ENCODE measurements around the gene RAB11FIP4. TPM values are rescaled to one million over a fixed set of nuclear protein-coding genes. Genes with fewer than 3 reads are reported as not detected.

The RAB11FIP4 gene
- total and polyA plus RNA-seq, 2 donors (not counting 1 experiment from before 2014, with no cell fraction given): 0.16 to 0.66 TPM

- no peak for DNase-seq (ENCODE audit: low read depth in 2 of 2)
- no peak for TF ChIP-seq CTCF (conservative IDR thresholded peaks at IDR 0.05 in 1 of 2, IDR thresholded peaks at IDR 0.05 in 1 of 2; ENCODE audit: low read depth in 1 of 2, low read length in 2 of 2)
- TF ChIP-seq EZH2 (IDR thresholded peaks at IDR 0.05; ENCODE audit: low read length, missing control alignments): no peak
- Histone ChIP-seq H3K36me3 (ENCODE audit: control insufficient read depth, insufficient read depth, low read length) (no peaks in the 10 kb centered on the region), H3K27me3 (ENCODE audit: control insufficient read depth, insufficient read depth, low read length) (no peaks in the 10 kb centered on the region), H3K9me3 (ENCODE audit: control insufficient read depth, insufficient read depth, low read depth, low read length) (no peaks in the 10 kb centered on the region), H3K4me3 (replicated peaks in 1 of 4; ENCODE audit: control extremely low read depth in 1 of 4, insufficient read depth in 1 of 4, low read depth in 3 of 4, low read length in 4 of 4) (peak overlapping the region; percentile 80 to 92 (median 82)), H3K79me2 (ENCODE audit: control insufficient read depth, insufficient read depth, low read length) (peaks cover 56% of the 10 kb centered on the region), H3K27ac (ENCODE audit: insufficient read depth, low read length) (peak overlapping the region; percentile 91), H3K9ac (ENCODE audit: insufficient read depth, low read length) (peak overlapping the region; percentile 87), H3K4me1 (ENCODE audit: control insufficient read depth, extremely low read depth, insufficient read depth, low read length) (peaks cover 6% of the 10 kb centered on the region), H3K4me2 (ENCODE audit: extremely low read depth, insufficient read depth, low read length) (peak overlapping the region; percentile 96), H2AFZ (ENCODE audit: low read length) (no peak overlapping the region), H4K20me1 (ENCODE audit: control insufficient read depth, extremely low read depth, insufficient read depth, low read length) (no peaks in the 10 kb centered on the region)
These were observed 168.4 kb downstream of the RAB11FIP4 start for GRCh38 chr17:31559584-31560501.

GRCh38 chr17:31560616-31561235 lies 169.3 kb downstream of the RAB11FIP4 start:
- Histone ChIP-seq H3K27ac (ENCODE audit: insufficient read depth, low read length) (peak overlapping the region; percentile 91), H3K4me2 (ENCODE audit: extremely low read depth, insufficient read depth, low read length) (peak overlapping the region; percentile 96), H4K20me1 (ENCODE audit: control insufficient read depth, extremely low read depth, insufficient read depth, low read length) (no peaks in the 10 kb centered on the region), H3K4me1 (ENCODE audit: control insufficient read depth, extremely low read depth, insufficient read depth, low read length) (peaks cover 10% of the 10 kb centered on the region), H3K9me3 (ENCODE audit: control insufficient read depth, insufficient read depth, low read depth, low read length) (no peaks in the 10 kb centered on the region), H3K9ac (ENCODE audit: insufficient read depth, low read length) (peak overlapping the region; percentile 87), H3K27me3 (ENCODE audit: control insufficient read depth, insufficient read depth, low read length) (no peaks in the 10 kb centered on the region), H3K4me3 (replicated peaks in 1 of 4; ENCODE audit: control extremely low read depth in 1 of 4, insufficient read depth in 1 of 4, low read depth in 3 of 4, low read length in 4 of 4) (peak overlapping the region; percentile 80 to 92 (median 82)), H3K79me2 (ENCODE audit: control insufficient read depth, insufficient read depth, low read length) (peaks cover 65% of the 10 kb centered on the region), H2AFZ (ENCODE audit: low read length) (no peak overlapping the region), H3K36me3 (ENCODE audit: control insufficient read depth, insufficient read depth, low read length) (no peaks in the 10 kb centered on the region)
- DNase-seq (ENCODE audit: low read depth in 2 of 2): peak in 1 of 2 donors; percentile 49
- no peak for TF ChIP-seq CTCF (conservative IDR thresholded peaks at IDR 0.05 in 1 of 2, IDR thresholded peaks at IDR 0.05 in 1 of 2; ENCODE audit: low read depth in 1 of 2, low read length in 2 of 2)
- no peak for TF ChIP-seq EZH2 (IDR thresholded peaks at IDR 0.05; ENCODE audit: low read length, missing control alignments)
